Measurements from ENCODE around the gene RUNX3. TPM values are rescaled to one million over a fixed set of nuclear protein-coding genes. Genes with fewer than 3 reads are reported as not detected.

Gene RUNX3
- total and polyA plus RNA-seq, 2 donors (not counting 1 experiment from before 2014, with no cell fraction given) = 0.48 to 0.66 TPM

- Histone ChIP-seq H3K36me3 (ENCODE audit: control insufficient read depth, insufficient read depth, low read length) (no peaks in the 10 kb centered on the region), H4K20me1 (ENCODE audit: control insufficient read depth, extremely low read depth, insufficient read depth, low read length) (no peaks in the 10 kb centered on the region), H3K9ac (ENCODE audit: insufficient read depth, low read length) (no peak overlapping the region), H3K9me3 (ENCODE audit: control insufficient read depth, insufficient read depth, low read depth, low read length) (no peaks in the 10 kb centered on the region), H3K4me2 (ENCODE audit: extremely low read depth, insufficient read depth, low read length) (no peak overlapping the region), H3K4me1 (ENCODE audit: control insufficient read depth, extremely low read depth, insufficient read depth, low read length) (no peaks in the 10 kb centered on the region), H3K79me2 (ENCODE audit: control insufficient read depth, insufficient read depth, low read length) (no peaks in the 10 kb centered on the region), H3K27ac (ENCODE audit: insufficient read depth, low read length) (no peak overlapping the region), H2AFZ (ENCODE audit: low read length) (no peak overlapping the region), H3K4me3 (replicated peaks in 1 of 4; ENCODE audit: control extremely low read depth in 1 of 4, insufficient read depth in 1 of 4, low read depth in 3 of 4, low read length in 4 of 4) (no peak overlapping the region), H3K27me3 (ENCODE audit: control insufficient read depth, insufficient read depth, low read length) (no peaks in the 10 kb centered on the region)
- TF ChIP-seq EZH2 (IDR thresholded peaks at IDR 0.05; ENCODE audit: low read length, missing control alignments) (no peak), CTCF (conservative IDR thresholded peaks at IDR 0.05 in 1 of 2, IDR thresholded peaks at IDR 0.05 in 1 of 2; ENCODE audit: low read depth in 1 of 2, low read length in 2 of 2) (no peak)
- no peak for DNase-seq (ENCODE audit: low read depth in 2 of 2)
Observed at GRCh38 chr1:24967555-24967954, 37.5 kb upstream of the RUNX3 start.

- Histone ChIP-seq H4K20me1 (ENCODE audit: control insufficient read depth, extremely low read depth, insufficient read depth, low read length) (no peaks in the 10 kb centered on the region), H3K27me3 (ENCODE audit: control insufficient read depth, insufficient read depth, low read length) (no peaks in the 10 kb centered on the region), H2AFZ (ENCODE audit: low read length) (no peak overlapping the region), H3K4me1 (ENCODE audit: control insufficient read depth, extremely low read depth, insufficient read depth, low read length) (no peaks in the 10 kb centered on the region), H3K9me3 (ENCODE audit: control insufficient read depth, insufficient read depth, low read depth, low read length) (no peaks in the 10 kb centered on the region), H3K4me2 (ENCODE audit: extremely low read depth, insufficient read depth, low read length) (no peak overlapping the region), H3K79me2 (ENCODE audit: control insufficient read depth, insufficient read depth, low read length) (no peaks in the 10 kb centered on the region), H3K36me3 (ENCODE audit: control insufficient read depth, insufficient read depth, low read length) (no peaks in the 10 kb centered on the region), H3K4me3 (replicated peaks in 1 of 4; ENCODE audit: control extremely low read depth in 1 of 4, insufficient read depth in 1 of 4, low read depth in 3 of 4, low read length in 4 of 4) (no peak overlapping the region), H3K9ac (ENCODE audit: insufficient read depth, low read length) (no peak overlapping the region), H3K27ac (ENCODE audit: insufficient read depth, low read length) (no peak overlapping the region)
- TF ChIP-seq CTCF (conservative IDR thresholded peaks at IDR 0.05 in 1 of 2, IDR thresholded peaks at IDR 0.05 in 1 of 2; ENCODE audit: low read depth in 1 of 2, low read length in 2 of 2) = no peak
- no peak for TF ChIP-seq EZH2 (IDR thresholded peaks at IDR 0.05; ENCODE audit: low read length, missing control alignments)
- DNase-seq (ENCODE audit: low read depth in 2 of 2) = peak; percentile 70 to 93
Observed at GRCh38 chr1:24966724-24967346, 36.8 kb upstream of the RUNX3 start.

- H3K4me3 ChIP-seq (replicated peaks in 1 of 4; ENCODE audit: control extremely low read depth in 1 of 4, insufficient read depth in 1 of 4, low read depth in 3 of 4, low read length in 4 of 4) = no peak overlapping the region
- no peak overlapping the region for H2AFZ ChIP-seq (ENCODE audit: low read length)
- H3K9ac ChIP-seq (ENCODE audit: insufficient read depth, low read length) = no peak overlapping the region
- no peaks in the 10 kb centered on the region for H3K9me3 ChIP-seq (ENCODE audit: control insufficient read depth, insufficient read depth, low read depth, low read length)
- TF ChIP-seq EZH2 (IDR thresholded peaks at IDR 0.05; ENCODE audit: low read length, missing control alignments) = no peak
- no peak for TF ChIP-seq CTCF (conservative IDR thresholded peaks at IDR 0.05 in 1 of 2, IDR thresholded peaks at IDR 0.05 in 1 of 2; ENCODE audit: low read depth in 1 of 2, low read length in 2 of 2)
- no peaks in the 10 kb centered on the region for H3K27me3 ChIP-seq (ENCODE audit: control insufficient read depth, insufficient read depth, low read length)
- no peaks in the 10 kb centered on the region for H4K20me1 ChIP-seq (ENCODE audit: control insufficient read depth, extremely low read depth, insufficient read depth, low read length)
- H3K79me2 ChIP-seq (ENCODE audit: control insufficient read depth, insufficient read depth, low read length) = no peaks in the 10 kb centered on the region
- no peak for DNase-seq (ENCODE audit: low read depth in 2 of 2)
- no peaks in the 10 kb centered on the region for H3K4me1 ChIP-seq (ENCODE audit: control insufficient read depth, extremely low read depth, insufficient read depth, low read length)
- H3K36me3 ChIP-seq (ENCODE audit: control insufficient read depth, insufficient read depth, low read length) = no peaks in the 10 kb centered on the region
- no peak overlapping the region for H3K27ac ChIP-seq (ENCODE audit: insufficient read depth, low read length)
- no peak overlapping the region for H3K4me2 ChIP-seq (ENCODE audit: extremely low read depth, insufficient read depth, low read length)
Observed at GRCh38 chr1:24966121-24966723, 36.1 kb upstream of the RUNX3 start.

Data from fibroblast of lung (primary cell).